Ascending aorta (tissue), 2 donors: ENCODE measurements around the gene P3H2. TPM values are rescaled to one million over a fixed set of nuclear protein-coding genes. Genes with fewer than 3 reads are reported as not detected.
"Not testable (repeated sequence)": the region's sequence is repeated elsewhere in the genome, so short reads cannot be mapped to it uniquely, and the experiment has no call there.

Source experiments
- DNase-seq, 2 donors: peaks; one replicate each; pipeline ENCODE4 v3.0.0-alpha.2; 2019; ENCODE audit warnings: low spot score in 2 of 2
- H3K27ac ChIP-seq, 2 donors: fragments of 200-600 bp; sonication (generic); one replicate each; pipeline ENCODE4 v1.5.1; 2016 to 2017; ENCODE audit warnings: mild to moderate bottlenecking in 1 of 2
- H3K27me3 ChIP-seq: fragments of 200-600 bp; sonication (generic); one replicate; pipeline ENCODE4 v1.5.1; 2017
- H3K36me3 ChIP-seq, 2 donors: fragments of 200-600 bp; sonication (generic); one replicate each; pipeline ENCODE4 v1.5.1; 2016
- H3K4me1 ChIP-seq, 2 donors: fragments of 200-600 bp; sonication (generic); one replicate each; pipeline ENCODE4 v1.5.1; 2016 to 2017; ENCODE audit warnings: mild to moderate bottlenecking in 1 of 2
- H3K4me3 ChIP-seq, 2 donors: fragments of 200-600 bp; sonication (generic); one replicate each; pipeline ENCODE4 v1.5.1; 2016 to 2017; ENCODE audit warnings: mild to moderate bottlenecking in 1 of 2
- H3K9me3 ChIP-seq, 2 donors: fragments of 200-600 bp; sonication (generic); one replicate each; pipeline ENCODE4 v1.5.1; 2016
- intact Hi-C: fragments of 100-400 bp; cut with DNase I; formaldehyde crosslinking; loops from one replicate; pipeline ENCODE4 v1.15.1; 2023
- total RNA-seq: library from RNA; depleted of rRNA; stranded (reverse); fragments of >200 nt; gene quantifications from one replicate; pipeline ENCODE4 v1.1.0, GENCODE V29; 2016
- TF ChIP-seq, protein P1 (sequence below), 3 experiments: fragments of 200-600 bp in 2 of 3; fragments of 450-650 bp in 1 of 3; sonication (generic) in 2 of 3; IDR thresholded peaks; one replicate each; pipeline ENCODE4 v1.5.1; 2016 to 2019; ENCODE audit warnings: antibody characterized with exemption in 3 of 3, mild to moderate bottlenecking in 1 of 3, moderate library complexity in 1 of 3

The P3H2 gene
- total RNA-seq, 1 donor from 2014 or later, result 15.6 TPM

DNA sequence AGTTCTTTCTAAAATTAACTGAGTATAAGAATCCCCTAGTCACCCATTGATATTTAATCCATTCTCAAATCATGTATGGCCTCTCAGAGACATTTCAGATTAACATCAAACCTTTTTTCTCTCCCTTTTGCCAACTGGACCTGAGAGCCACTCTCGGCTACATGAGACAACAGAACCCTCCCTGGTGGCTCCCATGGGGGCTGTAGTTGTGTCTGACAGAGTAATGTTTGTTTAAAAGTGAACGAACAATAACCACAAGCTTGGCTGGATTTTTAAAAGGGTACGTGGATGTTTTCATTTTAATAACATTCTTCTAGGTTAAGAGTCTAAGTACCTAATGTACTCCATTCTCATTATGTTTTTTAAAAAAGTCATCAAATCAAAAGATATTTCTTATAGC is 37.1 kb downstream of the P3H2 start:
- no peak overlapping the region for H3K27ac ChIP-seq
- no peaks in the 10 kb centered on the region for H3K27me3 ChIP-seq
- DNase-seq, result no peak
- intact Hi-C loops, result no loop called here
- H3K9me3 ChIP-seq, result no peaks in the 10 kb centered on the region
- H3K4me1 ChIP-seq, result no peaks in the 10 kb centered on the region
- no peaks in the 10 kb centered on the region for H3K36me3 ChIP-seq
- TF ChIP-seq, protein P1, sequence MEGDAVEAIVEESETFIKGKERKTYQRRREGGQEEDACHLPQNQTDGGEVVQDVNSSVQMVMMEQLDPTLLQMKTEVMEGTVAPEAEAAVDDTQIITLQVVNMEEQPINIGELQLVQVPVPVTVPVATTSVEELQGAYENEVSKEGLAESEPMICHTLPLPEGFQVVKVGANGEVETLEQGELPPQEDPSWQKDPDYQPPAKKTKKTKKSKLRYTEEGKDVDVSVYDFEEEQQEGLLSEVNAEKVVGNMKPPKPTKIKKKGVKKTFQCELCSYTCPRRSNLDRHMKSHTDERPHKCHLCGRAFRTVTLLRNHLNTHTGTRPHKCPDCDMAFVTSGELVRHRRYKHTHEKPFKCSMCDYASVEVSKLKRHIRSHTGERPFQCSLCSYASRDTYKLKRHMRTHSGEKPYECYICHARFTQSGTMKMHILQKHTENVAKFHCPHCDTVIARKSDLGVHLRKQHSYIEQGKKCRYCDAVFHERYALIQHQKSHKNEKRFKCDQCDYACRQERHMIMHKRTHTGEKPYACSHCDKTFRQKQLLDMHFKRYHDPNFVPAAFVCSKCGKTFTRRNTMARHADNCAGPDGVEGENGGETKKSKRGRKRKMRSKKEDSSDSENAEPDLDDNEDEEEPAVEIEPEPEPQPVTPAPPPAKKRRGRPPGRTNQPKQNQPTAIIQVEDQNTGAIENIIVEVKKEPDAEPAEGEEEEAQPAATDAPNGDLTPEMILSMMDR (IDR thresholded peaks at IDR 0.05), result no peak
- H3K4me3 ChIP-seq, result no peak overlapping the region

DNA sequence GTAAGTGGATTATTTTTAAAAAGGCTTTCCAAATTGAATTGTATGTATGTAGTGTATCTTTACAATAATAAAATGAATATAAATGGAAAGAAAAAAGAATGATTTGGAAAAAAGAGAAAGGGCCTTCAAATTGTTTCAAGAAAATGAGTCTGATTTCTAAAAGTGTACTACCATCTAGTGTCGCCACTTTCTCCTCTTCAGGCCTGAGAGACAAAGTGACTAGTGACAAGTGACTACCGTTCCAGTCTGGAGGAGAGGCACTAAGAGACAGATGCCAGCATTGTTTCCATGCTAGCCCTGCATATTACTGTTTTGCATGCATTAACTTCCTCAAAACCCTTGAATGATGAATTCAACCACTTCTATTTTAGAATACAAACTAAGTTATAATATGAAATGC is 39.3 kb downstream of the P3H2 start:
- no peaks in the 10 kb centered on the region for H3K27me3 ChIP-seq
- no peaks in the 10 kb centered on the region for H3K9me3 ChIP-seq
- intact Hi-C loops, result no loop called here
- TF ChIP-seq, protein P1 (IDR thresholded peaks at IDR 0.05), result no peak
- no peaks in the 10 kb centered on the region for H3K36me3 ChIP-seq
- no peak overlapping the region for H3K27ac ChIP-seq
- no peak overlapping the region for H3K4me3 ChIP-seq
- no peak for DNase-seq
- H3K4me1 ChIP-seq, result peaks cover under 1 to 6% of the 10 kb centered on the region in 2 donors

GRCh38 chr3:190079173-190079572 is 41.5 kb downstream of the P3H2 start:
- H3K9me3 ChIP-seq, H3K27me3 ChIP-seq, H3K4me3 ChIP-seq, H3K27ac ChIP-seq, DNase-seq, H3K36me3 ChIP-seq: not testable (repeated sequence)
- H3K4me1 ChIP-seq, result peaks cover 4 to 16% of the 10 kb centered on the region in 2 donors
- intact Hi-C loops, result loop anchor here (5.0 kb wide), 1 partner anchor 43 kb away; the partner anchor contains the start of gene P3H2

DNA sequence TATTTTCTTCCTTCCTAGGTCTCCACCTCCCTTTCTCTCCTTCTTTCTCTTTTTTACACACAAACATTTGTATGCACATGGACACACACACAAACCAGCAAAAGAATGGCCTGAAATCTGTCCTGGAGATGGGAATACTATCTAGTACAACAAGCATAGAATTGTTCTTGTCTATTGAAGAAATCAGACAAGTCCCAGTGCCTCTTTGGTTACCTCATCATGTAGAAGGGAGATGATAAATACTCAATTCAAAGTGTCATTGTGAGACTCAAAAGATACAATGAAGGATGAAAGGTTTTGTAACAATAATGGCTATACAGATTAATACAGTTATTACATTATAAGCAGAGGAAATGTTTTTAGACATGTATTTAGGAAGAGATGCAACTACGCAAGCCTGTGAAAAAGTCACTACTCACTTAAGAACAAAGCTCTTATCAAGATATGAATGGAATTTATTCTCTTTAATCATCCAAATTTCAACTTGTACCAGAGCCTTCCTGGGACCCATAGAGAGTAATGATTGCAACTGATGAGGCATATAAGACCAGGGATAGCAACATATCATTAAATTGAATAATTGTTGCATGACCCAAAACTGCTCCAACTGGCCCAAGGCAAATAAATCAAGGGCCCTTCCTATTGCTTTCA is 43.2 kb downstream of the P3H2 start:
- intact Hi-C loops, result loop anchor here (1.0 to 5.0 kb wide), 2 partner anchors 17 to 45 kb away; partner anchors contain the start of gene P3H2
- DNase-seq, result no peak
- Histone ChIP-seq H3K36me3 (no peaks in the 10 kb centered on the region), H3K4me3 (no peak overlapping the region), H3K27me3 (no peaks in the 10 kb centered on the region), H3K9me3 (no peaks in the 10 kb centered on the region), H3K27ac (peak overlapping the region; percentile 77 to 78), H3K4me1 (peaks cover 4 to 16% of the 10 kb centered on the region in 2 donors)
- TF ChIP-seq, protein P1 (IDR thresholded peaks at IDR 0.05), result no peak

- TF ChIP-seq, protein P1 (IDR thresholded peaks at IDR 0.05), result no peak
- Histone ChIP-seq H3K4me3 (no peak overlapping the region), H3K4me1 (peaks cover 4 to 16% of the 10 kb centered on the region in 2 donors), H3K27ac (peak overlapping the region; percentile 77 to 78), H3K9me3 (no peaks in the 10 kb centered on the region), H3K27me3 (no peaks in the 10 kb centered on the region), H3K36me3 (no peaks in the 10 kb centered on the region)
- intact Hi-C loops, result loop anchor here (1.0 to 5.0 kb wide), 2 partner anchors 18 to 46 kb away; partner anchors contain the start of gene P3H2
- peak; percentile 27 to 89 for DNase-seq
Observed at GRCh38 chr3:190076601-190077394, 43.9 kb downstream of the P3H2 start.

DNA sequence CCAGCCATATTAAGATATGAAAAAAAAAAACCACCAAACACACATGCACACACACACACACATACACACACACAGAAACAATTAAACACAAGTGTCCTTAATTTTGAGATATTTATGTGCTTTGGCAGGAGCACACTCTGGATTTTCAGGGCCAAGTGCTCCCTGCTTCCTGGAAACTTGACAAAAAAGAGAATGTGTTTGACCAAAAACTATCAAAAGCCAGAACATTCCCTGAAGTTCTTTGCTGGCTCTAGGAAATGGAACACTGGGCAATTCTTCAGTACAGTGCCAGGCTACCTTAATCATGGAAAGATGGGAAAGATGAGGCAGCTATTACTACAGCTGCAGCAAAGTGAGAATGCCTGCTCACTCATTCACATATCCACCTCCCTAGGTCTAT is 44.6 kb downstream of the P3H2 start:
- H3K27me3 ChIP-seq, result no peaks in the 10 kb centered on the region
- intact Hi-C loops, result loop anchor here (5.0 kb wide), 1 partner anchor 46 kb away; the partner anchor contains the start of gene P3H2
- TF ChIP-seq, protein P1 (IDR thresholded peaks at IDR 0.05), result no peak
- H3K27ac ChIP-seq, result peak overlapping the region; percentile 77 to 78
- no peaks in the 10 kb centered on the region for H3K9me3 ChIP-seq
- no peak for DNase-seq
- peaks cover 4 to 16% of the 10 kb centered on the region in 2 donors for H3K4me1 ChIP-seq
- no peak overlapping the region for H3K4me3 ChIP-seq
- no peaks in the 10 kb centered on the region for H3K36me3 ChIP-seq
